Activated CD4-positive, alpha-beta T cell treated with anti-CD3 and anti-CD28 coated beads for 4 hours (primary cell): Measurements from ENCODE around the gene ADAMTS3.
"Not testable (repeated sequence)": the region's sequence is repeated elsewhere in the genome, so short reads cannot be mapped to it uniquely, and the experiment has no call there.

Experiments used
- DNase-seq, 2 donors: peaks; one replicate each; pipeline ENCODE4 v3.0.0-alpha.2; 2020

The ADAMTS3 gene

DNA sequence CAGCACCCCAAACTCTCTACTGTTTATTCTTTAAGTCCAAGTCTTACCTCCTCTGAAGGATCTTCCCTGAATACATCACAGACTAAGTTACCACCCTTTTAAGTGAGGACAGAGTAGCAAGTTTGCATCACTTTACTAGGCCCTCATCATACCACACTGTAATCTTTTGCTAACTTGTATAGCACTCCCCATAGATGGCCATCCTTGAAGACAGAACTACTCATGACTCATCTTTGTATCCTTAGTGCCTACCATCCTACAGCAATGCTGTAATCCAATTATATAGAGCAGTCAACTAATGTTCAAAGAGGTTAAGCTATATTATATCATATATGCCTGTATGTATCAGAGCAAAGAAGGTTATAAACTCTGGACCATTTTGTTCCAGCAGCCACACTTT, 101.4 kb downstream of the ADAMTS3 start:
- DNase-seq: no peak

DNA sequence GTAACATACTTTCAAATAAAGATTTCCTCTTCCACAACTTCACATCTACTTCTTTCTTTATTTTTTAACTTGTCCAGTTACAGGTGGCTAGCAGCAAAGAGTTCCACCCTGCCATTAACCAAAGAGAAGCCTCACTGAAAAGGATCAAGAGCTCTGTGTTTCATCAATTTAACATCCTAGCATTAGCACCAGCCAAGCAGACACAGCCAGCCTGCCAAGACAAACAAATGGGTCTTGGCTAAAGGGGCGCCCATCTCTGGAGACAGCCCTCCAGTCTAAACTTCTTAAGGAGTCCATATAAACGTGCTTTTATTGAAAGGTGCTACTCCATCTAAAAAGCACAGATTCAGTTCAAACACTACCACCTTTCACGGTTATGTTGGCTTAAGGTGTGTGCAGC, 105.3 kb downstream of the ADAMTS3 start:
- DNase-seq: no peak

DNA sequence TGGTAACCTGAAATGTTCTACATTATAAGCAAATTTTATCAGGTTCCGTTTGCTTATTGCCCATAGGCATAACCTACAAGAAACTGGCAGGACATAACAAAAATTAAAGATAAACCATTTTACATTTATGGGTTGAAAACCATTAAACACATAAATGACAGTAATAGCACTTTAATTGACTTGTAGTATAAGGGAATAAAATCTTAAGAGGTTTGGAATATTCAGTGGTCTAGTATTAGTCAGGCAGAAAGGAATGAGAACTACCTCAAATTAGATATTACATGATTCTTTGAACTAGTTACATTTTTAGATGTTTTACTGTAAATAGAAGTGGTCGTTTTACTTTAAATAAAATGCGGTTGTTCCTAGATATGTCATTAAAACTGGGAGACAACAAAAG, 111.9 kb downstream of the ADAMTS3 start:
- DNase-seq: no peak

DNA sequence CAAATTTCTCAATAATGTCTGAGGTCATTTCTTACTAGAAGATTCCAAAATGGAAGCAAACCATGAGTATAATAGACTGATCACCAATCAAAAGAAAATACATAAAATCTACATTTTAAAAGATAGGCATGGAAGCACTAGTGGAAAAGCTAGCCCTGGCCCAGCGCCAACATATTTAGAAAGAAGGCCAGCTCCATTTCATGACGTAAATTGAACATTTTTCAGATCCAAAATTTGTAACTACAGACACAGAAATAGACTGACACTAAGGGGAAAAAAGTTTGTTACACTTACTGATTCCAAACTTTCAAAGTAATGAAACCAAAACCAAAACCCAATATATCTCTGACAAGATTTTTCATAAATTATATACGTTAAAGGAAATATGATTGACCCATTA, 117.7 kb downstream of the ADAMTS3 start:
- no peak for DNase-seq

DNA sequence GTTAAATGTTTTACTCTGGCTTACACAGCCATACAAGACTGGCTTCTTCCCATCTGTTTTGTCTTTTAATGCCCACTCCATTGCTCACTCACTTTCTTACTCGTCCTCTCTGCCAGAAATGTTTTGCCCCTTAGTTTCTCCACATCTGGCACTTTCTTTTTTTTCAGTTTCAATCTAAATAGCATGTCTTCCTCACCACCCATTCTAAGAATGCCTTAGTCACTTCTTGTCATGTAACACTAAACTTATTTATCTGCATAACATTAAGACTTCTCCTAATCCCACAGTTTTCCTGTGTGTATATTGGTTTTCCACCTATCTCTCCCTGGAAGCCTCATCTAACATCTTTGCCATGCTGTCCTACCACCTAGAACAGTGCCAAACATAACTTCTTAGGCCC, 119.3 kb downstream of the ADAMTS3 start:
- DNase-seq: no peak

DNA sequence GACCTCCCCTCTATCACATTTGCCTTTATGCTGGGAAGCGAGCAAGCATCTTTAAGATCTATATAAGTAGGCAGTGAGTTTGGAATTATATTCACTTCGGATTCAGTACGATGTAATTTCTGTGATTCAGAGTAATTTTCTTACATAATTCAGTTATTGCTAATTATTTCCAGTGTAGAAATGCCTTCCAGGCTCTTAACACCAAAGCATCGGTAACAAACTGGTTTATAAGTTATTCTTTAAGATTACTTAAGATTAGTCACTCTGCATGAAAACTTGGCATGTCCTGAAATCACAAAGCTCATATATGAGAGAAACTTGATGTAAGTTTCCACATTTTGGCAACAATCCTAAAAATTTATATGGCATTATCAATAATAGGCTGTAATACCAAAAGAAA, 120.8 kb downstream of the ADAMTS3 start:
- DNase-seq: no peak

DNA sequence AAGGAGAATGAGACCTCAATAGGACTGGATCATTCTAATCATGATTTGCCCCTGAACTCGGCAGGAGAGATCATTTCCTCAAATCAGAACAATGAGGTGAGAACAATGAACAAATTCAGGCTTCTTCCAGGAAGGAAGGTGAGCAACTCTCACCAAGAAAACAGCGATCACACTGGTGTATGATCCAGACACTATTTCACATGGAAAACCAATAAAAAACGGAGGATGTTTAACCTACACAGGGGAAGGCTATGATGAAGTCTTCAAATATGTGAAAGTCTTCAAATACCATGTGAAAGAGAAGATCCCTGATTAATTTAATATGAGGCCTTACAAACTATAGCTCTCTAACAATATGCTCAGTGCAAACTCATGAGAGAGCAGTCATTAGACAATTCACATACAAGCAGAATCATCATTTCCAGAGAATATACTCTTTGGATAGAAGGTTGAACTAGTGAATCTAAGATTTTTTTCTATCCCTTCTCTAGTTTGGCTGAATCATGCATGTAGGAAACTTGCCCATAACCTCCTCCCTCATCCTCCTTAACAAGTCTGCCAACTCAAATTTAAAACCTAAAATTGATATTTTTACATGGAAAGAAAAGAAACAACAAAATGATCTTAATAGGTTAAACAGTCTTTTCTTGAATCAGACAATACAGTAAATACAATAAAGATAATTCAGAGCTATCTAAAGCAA, 122.5 kb downstream of the ADAMTS3 start:
- no peak for DNase-seq

DNA sequence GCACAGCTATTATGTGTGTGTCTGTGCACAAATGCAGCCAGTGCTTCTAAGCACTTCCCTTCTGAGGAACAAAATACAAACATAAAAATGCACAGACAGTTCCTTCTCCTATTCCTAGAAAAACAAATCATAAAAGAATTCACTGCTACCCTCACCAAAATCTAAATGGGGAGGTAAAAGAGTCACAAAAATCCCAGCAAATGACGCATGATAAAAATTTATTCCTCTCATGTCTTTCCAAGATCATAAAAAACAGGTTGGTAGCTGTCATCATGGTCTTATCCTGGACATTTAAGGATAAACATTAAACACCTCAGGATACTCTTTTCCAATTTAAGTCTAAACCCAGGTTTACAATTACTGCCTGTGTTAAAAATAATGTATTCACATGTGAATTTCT, 124.9 kb downstream of the ADAMTS3 start:
- DNase-seq: no peak

DNA sequence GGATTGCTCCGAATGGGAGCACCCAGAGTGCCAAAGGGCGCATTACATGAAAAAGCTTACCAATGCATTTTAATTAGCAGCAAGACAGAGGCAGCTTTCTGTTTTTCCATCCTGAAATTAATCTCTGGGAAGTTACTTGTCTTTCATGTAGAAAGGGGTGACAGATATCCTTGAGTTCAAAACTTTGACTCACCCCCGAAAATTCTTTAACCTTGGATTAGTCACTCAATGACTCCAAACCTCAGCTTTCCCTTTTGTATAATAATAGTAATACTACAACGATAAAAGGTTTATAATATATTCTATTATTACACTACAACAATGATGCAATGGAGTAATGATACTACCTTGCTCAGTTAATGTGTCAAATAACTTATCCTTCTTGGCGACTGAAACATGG, 126.3 kb downstream of the ADAMTS3 start:
- DNase-seq: no peak

DNA sequence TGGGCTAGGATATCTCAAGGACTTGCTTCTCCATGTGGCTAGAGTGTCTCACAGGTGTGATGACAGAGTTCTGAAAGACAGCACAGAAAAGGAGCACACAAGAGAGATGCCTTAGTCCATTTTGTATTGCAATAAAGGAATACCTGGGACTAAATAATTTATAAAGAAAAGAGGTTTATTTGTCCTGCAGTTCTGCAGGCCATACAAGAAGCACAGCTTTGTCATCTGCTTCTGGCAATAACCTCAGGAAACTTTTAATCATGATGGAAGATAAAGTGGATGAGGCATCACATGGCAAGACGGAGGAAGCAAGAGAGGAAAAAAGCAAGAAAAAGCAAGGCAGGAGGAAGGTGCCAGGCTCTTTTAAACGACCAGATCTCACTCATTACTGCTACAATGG, 126.9 kb downstream of the ADAMTS3 start:
- DNase-seq: no peak

DNA sequence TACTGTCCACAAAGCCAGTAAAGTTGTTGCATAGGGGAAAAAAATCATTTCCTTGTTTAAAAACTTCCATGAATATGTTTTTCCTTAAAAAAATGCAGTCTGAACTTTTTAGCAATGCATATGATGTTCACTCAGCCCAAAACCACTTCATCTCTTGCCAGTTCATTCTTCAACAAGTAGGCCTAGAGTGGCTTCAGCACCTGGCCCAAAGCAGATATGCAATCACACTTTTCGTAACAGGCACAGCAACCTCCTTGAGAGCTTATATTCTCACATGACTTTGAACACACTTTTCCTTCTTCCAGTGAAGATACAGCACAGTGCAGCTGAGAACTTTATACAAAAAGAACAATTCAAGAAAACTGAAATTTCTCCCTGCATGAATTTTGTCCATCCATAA, 128.6 kb downstream of the ADAMTS3 start:
- no peak for DNase-seq

DNA sequence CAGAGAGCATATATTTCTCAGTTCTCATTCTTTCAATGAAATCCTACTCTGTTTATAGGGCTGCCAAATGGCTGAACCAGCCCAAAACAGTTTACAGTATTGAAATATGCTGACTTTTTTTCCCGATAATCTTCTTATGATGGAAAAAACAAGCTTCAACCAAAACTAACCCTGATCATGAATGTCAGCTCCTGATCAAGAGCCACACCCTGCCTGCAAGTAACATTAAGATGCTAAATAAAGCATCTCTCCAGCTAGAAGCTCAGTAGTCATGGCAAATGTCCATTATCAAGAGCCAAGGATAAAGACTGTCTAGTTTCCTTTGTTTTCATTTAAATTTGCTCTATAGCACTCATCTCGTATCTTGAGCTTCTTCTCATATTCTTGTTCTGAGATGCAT, 136.0 kb downstream of the ADAMTS3 start:
- no peak for DNase-seq

DNA sequence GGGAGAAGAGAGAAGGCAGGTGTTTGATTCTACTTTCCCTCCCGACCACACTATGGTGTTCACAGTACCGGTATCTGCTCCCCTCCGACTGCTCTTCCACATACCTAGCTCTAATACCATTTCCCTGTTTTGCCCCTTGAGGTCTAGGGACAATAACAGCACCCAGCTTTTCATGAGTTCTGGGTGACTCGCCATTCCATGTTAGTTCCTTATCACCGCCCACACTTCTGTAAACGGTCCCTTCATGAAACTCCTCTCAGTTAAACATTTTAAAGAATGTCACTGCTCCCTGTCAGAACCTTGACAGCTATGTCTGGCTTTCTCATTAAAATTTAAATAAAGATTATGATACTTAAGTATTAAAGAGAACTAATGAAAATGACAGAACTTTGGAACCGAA, 136.7 kb downstream of the ADAMTS3 start:
- no peak for DNase-seq

DNA sequence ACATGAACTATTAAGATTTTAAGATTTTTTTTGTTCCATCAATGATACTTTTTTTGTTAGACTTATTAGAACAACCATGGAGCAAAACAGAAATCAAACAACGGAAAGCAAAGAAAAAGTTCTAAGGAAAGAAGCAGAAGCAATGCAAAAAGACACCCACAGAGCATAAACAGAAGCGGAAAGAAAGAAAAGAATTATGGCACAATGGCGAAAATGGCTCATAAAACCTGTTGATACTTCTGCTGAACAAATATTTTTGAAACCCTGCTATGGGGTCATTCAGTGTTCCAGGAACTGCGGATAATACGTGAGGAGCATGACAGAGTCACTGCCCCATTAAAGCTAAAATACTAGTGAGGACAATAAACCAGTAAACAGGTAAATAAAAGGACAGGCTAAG, 138.0 kb downstream of the ADAMTS3 start:
- DNase-seq: no peak

DNA sequence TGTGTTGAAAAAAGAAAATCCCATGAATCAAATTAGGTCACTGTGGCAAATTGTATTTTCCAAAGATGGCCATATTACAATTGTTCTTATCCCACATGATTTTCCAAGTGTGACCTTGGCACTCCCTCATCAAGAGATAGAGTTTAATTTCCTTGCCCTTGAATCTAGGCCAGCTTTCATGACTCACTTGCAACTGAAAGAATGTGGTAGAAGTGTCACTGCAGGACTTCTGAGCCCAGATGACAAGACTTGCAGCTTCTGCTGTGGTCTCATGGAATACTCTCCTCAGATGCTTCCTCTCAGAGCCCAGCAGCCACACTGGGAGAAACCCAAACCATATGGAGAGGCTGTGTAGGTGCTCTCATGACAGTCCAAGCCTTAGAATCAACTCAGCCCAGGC, 139.0 kb downstream of the ADAMTS3 start:
- DNase-seq: no peak

DNA sequence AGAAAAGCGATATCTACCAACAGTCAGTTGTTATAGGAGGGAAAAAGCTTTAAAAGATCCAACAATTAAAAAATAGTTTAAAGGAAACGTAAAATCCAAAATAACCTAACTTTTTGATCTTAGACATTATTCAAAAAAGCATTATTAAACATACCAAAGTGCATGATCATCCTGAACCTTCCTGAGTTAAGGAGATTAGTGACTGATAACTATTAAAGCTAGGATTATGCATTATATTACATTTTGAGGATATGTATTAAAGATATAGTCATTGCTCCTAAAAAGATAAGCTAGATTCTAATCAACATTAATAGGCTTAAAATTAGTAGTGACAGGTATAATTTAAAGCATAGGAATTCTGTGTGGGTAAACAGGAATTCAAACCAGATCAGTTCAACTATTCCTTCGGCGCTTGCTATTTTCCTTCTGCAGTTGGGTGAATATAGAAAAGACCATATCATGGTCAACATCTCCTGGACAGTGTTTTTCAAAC, 139.6 kb downstream of the ADAMTS3 start:
- DNase-seq: no peak

DNA sequence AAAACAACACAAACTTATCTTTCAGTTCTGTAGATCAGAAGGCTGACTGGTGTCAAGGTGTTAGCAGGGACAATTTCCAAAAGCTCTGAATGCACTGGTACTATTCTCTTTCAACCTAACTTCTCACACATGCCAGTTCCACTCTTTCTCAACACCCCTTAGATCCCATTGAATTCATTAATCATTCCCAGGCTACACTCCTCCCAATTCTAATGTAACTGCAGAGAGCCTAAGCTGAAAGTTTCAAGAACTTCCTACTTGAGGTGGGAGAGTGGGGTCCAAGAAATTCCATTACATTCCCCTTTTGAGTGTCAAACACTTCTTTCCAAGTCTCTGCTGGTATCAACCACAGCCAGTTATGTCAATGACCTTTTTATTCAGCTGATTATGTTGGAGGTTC, 142.0 kb downstream of the ADAMTS3 start:
- no peak for DNase-seq

DNA sequence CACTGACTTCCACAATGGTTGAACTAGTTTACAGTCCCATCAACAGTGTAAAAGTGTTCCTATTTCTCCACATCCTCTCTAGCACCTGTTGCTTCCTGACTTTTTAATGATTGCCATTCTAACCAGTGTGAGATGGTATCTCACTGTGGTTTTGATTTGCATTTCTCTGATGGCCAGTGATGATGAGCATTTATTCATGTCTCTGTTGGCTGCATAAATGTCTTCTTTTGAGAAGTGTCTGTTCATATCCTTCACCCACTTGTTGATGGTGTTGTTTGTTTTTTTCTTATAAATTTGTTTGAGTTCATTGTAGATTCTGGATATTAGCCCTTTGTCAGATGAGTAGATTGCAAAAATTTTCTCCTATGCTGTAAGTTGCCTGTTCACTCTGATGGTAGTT, 143.1 kb downstream of the ADAMTS3 start:
- not testable (repeated sequence) for DNase-seq

DNA sequence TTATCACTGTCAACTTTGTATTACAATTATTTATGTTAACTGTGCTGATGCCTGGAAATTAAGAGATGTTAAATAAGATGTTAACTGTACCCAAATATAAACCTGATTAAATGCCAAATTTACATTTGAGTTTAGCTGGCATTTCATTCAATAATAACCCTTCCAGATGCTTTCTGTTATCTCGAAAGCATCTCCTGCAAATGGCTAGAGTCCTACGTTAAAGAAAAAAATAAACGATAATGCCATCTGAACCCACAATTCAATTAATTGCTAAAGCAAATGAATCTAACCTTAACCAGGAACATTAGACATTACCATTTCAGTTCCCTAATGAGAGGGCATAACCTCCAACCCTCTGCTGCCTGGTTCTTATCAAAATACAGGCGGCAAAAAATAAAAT, 145.0 kb downstream of the ADAMTS3 start:
- no peak for DNase-seq

DNA sequence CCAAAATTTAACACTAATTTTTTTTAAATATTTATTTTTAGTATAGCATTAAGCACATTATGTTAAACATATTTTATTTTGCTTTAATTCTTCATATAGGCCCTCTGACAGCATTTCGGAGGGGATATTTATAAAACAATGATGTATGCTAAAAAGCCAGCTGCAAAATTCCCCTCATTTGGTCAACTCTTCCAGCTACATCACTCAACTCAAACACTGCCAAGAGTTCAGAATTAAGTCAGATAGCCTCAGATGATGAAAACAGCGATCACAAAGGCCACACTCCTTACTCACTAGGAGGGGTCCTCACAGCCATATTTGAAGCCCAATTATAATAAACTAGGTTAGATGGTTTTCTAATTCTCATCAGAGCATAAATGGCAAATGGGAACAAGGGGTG, 146.6 kb downstream of the ADAMTS3 start:
- no peak for DNase-seq

DNA sequence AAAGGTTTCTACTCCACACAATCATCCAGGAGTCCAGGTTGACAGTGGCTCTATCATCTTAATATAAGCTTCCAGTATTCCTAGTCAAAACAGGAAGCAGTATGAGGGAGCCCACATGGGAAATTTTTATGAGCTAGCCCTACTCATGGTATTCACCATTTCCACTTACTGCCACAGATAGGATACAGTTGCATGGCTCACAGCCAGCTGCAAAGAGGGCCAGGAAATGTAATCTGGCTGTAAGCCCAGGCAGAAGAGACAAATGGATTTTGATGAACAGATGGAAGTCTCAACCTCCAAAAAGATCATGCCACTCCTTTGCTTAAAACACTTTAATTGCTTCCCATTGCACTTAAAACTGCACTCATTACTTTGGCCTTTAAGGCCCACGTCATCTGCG, 150.6 kb downstream of the ADAMTS3 start:
- DNase-seq: no peak

DNA sequence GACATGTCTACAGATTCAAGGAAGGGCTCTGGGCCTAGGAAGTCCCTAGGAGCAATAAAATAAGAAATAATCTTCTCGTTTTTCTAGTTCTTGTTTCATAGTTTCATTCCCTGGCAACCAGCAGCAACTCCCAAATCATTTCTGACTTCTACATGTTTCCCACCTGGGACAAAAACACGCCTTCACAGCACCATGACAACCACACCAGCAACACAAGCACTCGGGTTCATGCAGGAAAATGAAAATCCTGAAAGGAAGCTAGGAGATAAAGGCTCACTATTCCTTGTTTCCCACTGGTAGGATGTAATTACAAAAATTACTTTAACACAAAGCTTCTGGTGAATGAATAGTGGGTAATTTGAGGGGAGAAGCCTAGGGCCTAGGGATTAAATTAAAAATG, 158.9 kb downstream of the ADAMTS3 start:
- DNase-seq: no peak

DNA sequence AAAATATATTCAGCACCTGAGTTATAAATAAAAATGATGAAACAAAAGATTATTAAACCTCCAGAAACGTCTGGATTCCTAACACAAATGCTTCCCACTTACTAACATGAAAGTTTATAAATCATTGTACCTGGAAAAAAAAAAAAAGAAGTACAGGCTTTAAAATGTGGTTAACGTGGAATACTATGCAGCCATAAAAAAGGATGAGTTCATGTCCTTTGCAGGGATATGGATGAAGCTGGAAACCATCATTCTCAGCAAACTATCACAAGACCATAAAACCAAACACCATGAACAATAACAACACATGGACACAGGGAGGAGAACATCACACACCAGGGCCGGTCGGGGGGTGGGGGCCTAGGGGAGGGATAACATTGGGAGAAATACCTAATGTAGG, 160.5 kb downstream of the ADAMTS3 start:
- no peak for DNase-seq

DNA sequence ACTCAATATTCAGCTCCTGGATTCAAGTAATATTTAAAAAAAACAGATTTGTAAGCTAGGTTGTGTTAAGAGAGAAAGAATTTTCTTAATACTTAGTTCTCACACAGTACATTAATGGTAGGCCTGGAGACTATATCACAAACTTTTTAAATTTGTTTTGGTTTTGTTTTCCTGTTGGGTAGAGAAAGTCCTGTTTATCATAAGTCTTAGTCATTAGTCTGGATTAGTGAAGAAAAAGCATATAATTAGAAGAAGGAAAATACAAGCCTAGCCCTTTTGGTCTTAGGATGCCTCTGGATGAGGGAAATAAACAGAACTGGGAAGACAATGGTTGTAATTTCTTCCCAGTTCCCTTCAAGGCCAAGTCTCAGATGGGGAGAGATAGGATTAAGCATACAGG, 163.6 kb downstream of the ADAMTS3 start:
- no peak for DNase-seq

DNA sequence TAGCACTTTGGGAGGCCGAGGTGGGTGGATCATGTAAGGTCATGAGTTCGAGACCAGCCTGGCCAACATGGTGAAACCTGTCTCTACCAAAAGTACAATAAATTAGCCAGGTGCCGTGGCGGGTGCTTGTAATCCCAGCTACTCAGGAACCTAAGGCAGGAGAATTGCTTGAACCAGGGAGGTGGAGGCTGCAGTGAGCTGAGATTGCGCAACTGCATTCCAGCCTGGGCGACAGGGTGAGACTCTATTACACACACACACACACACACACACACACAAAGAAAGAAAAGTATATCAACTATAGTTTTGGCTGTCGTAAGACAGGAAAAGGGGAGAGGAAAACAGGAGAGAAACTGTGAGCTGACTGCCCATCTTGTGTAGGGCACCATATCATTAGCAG, 171.7 kb downstream of the ADAMTS3 start:
- DNase-seq: no peak
